ENCODE results near the gene LAMB1.
"Not testable (repeated sequence)": the region's sequence is repeated elsewhere in the genome, so short reads cannot be mapped to it uniquely, and the experiment has no call there.

Gene LAMB1

GRCh38 chr7:107926481-107926880 lies 76.5 kb downstream of the LAMB1 start:
- CTCF ChIA-PET = no interaction called here
- Mint-ChIP-seq H3K27me3 (no peaks in the 10 kb centered on the region), H3K27ac (no peak overlapping the region), H3K9me3 (no peaks in the 10 kb centered on the region), H3K4me3 (no peak overlapping the region), H3K36me3 (peaks cover 50% of the 10 kb centered on the region), H3K4me1 (peaks cover 30% of the 10 kb centered on the region)
- DNase-seq = no peak

- Mint-ChIP-seq H3K27me3 (no peaks in the 10 kb centered on the region), H3K27ac (peak overlapping the region; percentile 20), H3K4me3 (no peak overlapping the region), H3K9me3 (no peaks in the 10 kb centered on the region), H3K36me3 (peaks cover 59% of the 10 kb centered on the region), H3K4me1 (peaks cover 30% of the 10 kb centered on the region)
- no peak for DNase-seq
- CTCF ChIA-PET = no interaction called here
Observed at GRCh38 chr7:107924841-107925504, 78.0 kb downstream of the LAMB1 start.

GRCh38 chr7:107922886-107923285 lies 80.1 kb downstream of the LAMB1 start:
- DNase-seq = no peak
- no peak overlapping the region for H3K27ac Mint-ChIP-seq
- no peaks in the 10 kb centered on the region for H3K9me3 Mint-ChIP-seq
- peaks cover 30% of the 10 kb centered on the region for H3K4me1 Mint-ChIP-seq
- peaks cover 67% of the 10 kb centered on the region for H3K36me3 Mint-ChIP-seq
- CTCF ChIA-PET = interaction anchor here (1.3 kb wide), 1 partner anchor 775 kb away, joined by 4 read pairs; no protein-coding TSS in a partner anchor
- no peaks in the 10 kb centered on the region for H3K27me3 Mint-ChIP-seq
- no peak overlapping the region for H3K4me3 Mint-ChIP-seq

- H3K9me3 Mint-ChIP-seq, CTCF ChIA-PET: not testable (repeated sequence)
- H3K4me1 Mint-ChIP-seq = peaks cover 30% of the 10 kb centered on the region
Observed at GRCh38 chr7:107921826-107922225, 81.1 kb downstream of the LAMB1 start.

GRCh38 chr7:107920048-107920772 lies 82.8 kb downstream of the LAMB1 start:
- no peaks in the 10 kb centered on the region for H3K9me3 Mint-ChIP-seq
- DNase-seq = no peak
- H3K4me1 Mint-ChIP-seq = peaks cover 22% of the 10 kb centered on the region
- CTCF ChIA-PET = interaction anchor here (1.1 kb wide), 1 partner anchor 226 kb away, joined by 4 read pairs; no protein-coding TSS in a partner anchor
- no peak overlapping the region for H3K27ac Mint-ChIP-seq
- no peak overlapping the region for H3K4me3 Mint-ChIP-seq
- H3K36me3 Mint-ChIP-seq = peaks cover 60% of the 10 kb centered on the region
- no peaks in the 10 kb centered on the region for H3K27me3 Mint-ChIP-seq

More at GRCh38 chr7:107921826-107922225, 81.1 kb downstream of the LAMB1 start:
- peaks cover 68% of the 10 kb centered on the region for H3K36me3 Mint-ChIP-seq
- H3K4me3 Mint-ChIP-seq, H3K27ac Mint-ChIP-seq, DNase-seq, H3K27me3 Mint-ChIP-seq: not testable (repeated sequence)

- Mint-ChIP-seq H3K4me3 (no peak overlapping the region), H3K27ac (no peak overlapping the region), H3K36me3 (peaks cover 63% of the 10 kb centered on the region), H3K9me3 (no peaks in the 10 kb centered on the region), H3K4me1 (peaks cover 10% of the 10 kb centered on the region), H3K27me3 (no peaks in the 10 kb centered on the region)
- no peak for DNase-seq
- CTCF ChIA-PET = interaction anchor here (0.9 to 1.1 kb wide), 2 partner anchors 35 to 227 kb away, joined by 3 to 4 read pairs; no protein-coding TSS in a partner anchor
Observed at GRCh38 chr7:107918948-107919347, 84.0 kb downstream of the LAMB1 start.

- H3K27ac Mint-ChIP-seq = no peak overlapping the region
- H3K4me1 Mint-ChIP-seq = peaks cover 7% of the 10 kb centered on the region
- no peaks in the 10 kb centered on the region for H3K9me3 Mint-ChIP-seq
- no peak for DNase-seq
- no peaks in the 10 kb centered on the region for H3K27me3 Mint-ChIP-seq
- CTCF ChIA-PET = no interaction called here
- no peak overlapping the region for H3K4me3 Mint-ChIP-seq
- H3K36me3 Mint-ChIP-seq = peaks cover 68% of the 10 kb centered on the region
Observed at GRCh38 chr7:107917763-107918651, 85.0 kb downstream of the LAMB1 start.

- Mint-ChIP-seq H3K36me3 (peaks cover 67% of the 10 kb centered on the region), H3K4me3 (no peak overlapping the region), H3K27ac (no peak overlapping the region), H3K27me3 (no peaks in the 10 kb centered on the region), H3K9me3 (no peaks in the 10 kb centered on the region), H3K4me1 (no peaks in the 10 kb centered on the region)
- no peak for DNase-seq
- CTCF ChIA-PET = no interaction called here
Observed at GRCh38 chr7:107915541-107915940, 87.4 kb downstream of the LAMB1 start.

- Mint-ChIP-seq H3K9me3 (no peaks in the 10 kb centered on the region), H3K27ac (no peak overlapping the region), H3K4me3 (no peak overlapping the region), H3K4me1 (no peaks in the 10 kb centered on the region), H3K36me3 (peaks cover 66% of the 10 kb centered on the region), H3K27me3 (no peaks in the 10 kb centered on the region)
- DNase-seq = no peak
- CTCF ChIA-PET = no interaction called here
Observed at GRCh38 chr7:107914831-107915230, 88.1 kb downstream of the LAMB1 start.

- Mint-ChIP-seq H3K27ac (no peak overlapping the region), H3K4me1 (no peaks in the 10 kb centered on the region), H3K27me3 (no peaks in the 10 kb centered on the region), H3K36me3 (peaks cover 68% of the 10 kb centered on the region), H3K9me3 (no peaks in the 10 kb centered on the region), H3K4me3 (no peak overlapping the region)
- CTCF ChIA-PET = no interaction called here
- DNase-seq = no peak
Observed at GRCh38 chr7:107913851-107914250, 89.1 kb downstream of the LAMB1 start.

GRCh38 chr7:107911981-107912380 lies 91.0 kb downstream of the LAMB1 start:
- Mint-ChIP-seq H3K4me1 (no peaks in the 10 kb centered on the region), H3K36me3 (peaks cover 63% of the 10 kb centered on the region), H3K27me3 (no peaks in the 10 kb centered on the region), H3K9me3 (no peaks in the 10 kb centered on the region), H3K4me3 (no peak overlapping the region), H3K27ac (no peak overlapping the region)
- no peak for DNase-seq
- CTCF ChIA-PET = no interaction called here

- Mint-ChIP-seq H3K27ac (no peak overlapping the region), H3K27me3 (no peaks in the 10 kb centered on the region), H3K4me1 (no peaks in the 10 kb centered on the region), H3K4me3 (no peak overlapping the region), H3K36me3 (peaks cover 69% of the 10 kb centered on the region), H3K9me3 (no peaks in the 10 kb centered on the region)
- DNase-seq = no peak
- CTCF ChIA-PET = no interaction called here
Observed at GRCh38 chr7:107909445-107909844, 93.5 kb downstream of the LAMB1 start.

- H3K4me1 Mint-ChIP-seq = no peaks in the 10 kb centered on the region
- no peak overlapping the region for H3K27ac Mint-ChIP-seq
- no peak for DNase-seq
- no peaks in the 10 kb centered on the region for H3K27me3 Mint-ChIP-seq
- no peak overlapping the region for H3K4me3 Mint-ChIP-seq
- H3K9me3 Mint-ChIP-seq = no peaks in the 10 kb centered on the region
- peaks cover 64% of the 10 kb centered on the region for H3K36me3 Mint-ChIP-seq
- CTCF ChIA-PET = no interaction called here
Observed at GRCh38 chr7:107907790-107908189, 95.2 kb downstream of the LAMB1 start.

GRCh38 chr7:107902381-107902780 lies 100.6 kb downstream of the LAMB1 start:
- CTCF ChIA-PET = no interaction called here
- H3K27ac Mint-ChIP-seq = no peak overlapping the region
- no peaks in the 10 kb centered on the region for H3K27me3 Mint-ChIP-seq
- no peak overlapping the region for H3K4me3 Mint-ChIP-seq
- no peaks in the 10 kb centered on the region for H3K9me3 Mint-ChIP-seq
- peaks cover 29% of the 10 kb centered on the region for H3K36me3 Mint-ChIP-seq
- peaks cover 5% of the 10 kb centered on the region for H3K4me1 Mint-ChIP-seq
- no peak for DNase-seq
